GM12891 (cell line): Measurements from ENCODE around the gene PLCE1.

Source experiments
- POLR2A ChIP-seq: IDR thresholded peaks from 2 replicates; pipeline ENCODE4 v1.6.1; 2011; ENCODE audit warnings: low read depth, low read length, control low read depth
- POLR2AphosphoS5 ChIP-seq: IDR thresholded peaks from 2 replicates; pipeline ENCODE4 v1.6.1; 2011; ENCODE audit warnings: low read depth, low read length, control low read depth
- TAF1 ChIP-seq: IDR thresholded peaks from 2 replicates; pipeline ENCODE4 v1.6.1; 2011; ENCODE audit warnings: low read depth, low read length, control low read depth

- TF ChIP-seq POLR2A (no peak), POLR2AphosphoS5 (no peak), TAF1 (no peak)
These were observed 14.8 kb downstream of the PLCE1 start for GRCh38 chr10:94008526-94008925.
